Chondrocyte (in vitro differentiated cells): ENCODE data around the gene GDPD5. TPM values are rescaled to one million over a fixed set of nuclear protein-coding genes. Genes with fewer than 3 reads are reported as not detected.

Experiments used
- DNase-seq: peaks from one replicate; pipeline ENCODE4 v3.0.0; 2021; ENCODE audit warnings: mixed read lengths, low spot score
- H3K27ac Mint-ChIP-seq: one replicate; pipeline ENCODE4 v1.8.0; 2021; ENCODE audit warnings: mild to moderate bottlenecking, moderate library complexity, mixed read lengths; ENCODE audit not compliant: unreplicated experiment
- H3K27me3 Mint-ChIP-seq: 2 replicates; pipeline ENCODE4 v1.8.0; 2021; ENCODE audit warnings: low read depth, mixed read lengths
- H3K36me3 Mint-ChIP-seq: 2 replicates; pipeline ENCODE4 v1.8.0; 2021; ENCODE audit warnings: low read depth, mixed read lengths
- H3K4me1 Mint-ChIP-seq: 2 replicates; pipeline ENCODE4 v1.8.0; 2021; ENCODE audit warnings: low read depth, mild to moderate bottlenecking, mixed read lengths
- H3K4me3 Mint-ChIP-seq: one replicate; pipeline ENCODE4 v1.8.0; 2021; ENCODE audit warnings: mild to moderate bottlenecking, moderate library complexity, mixed read lengths; ENCODE audit not compliant: unreplicated experiment
- H3K9me3 Mint-ChIP-seq: 2 replicates; pipeline ENCODE4 v1.8.0; 2021; ENCODE audit warnings: low read depth, mixed read lengths
- CTCF ChIP-seq: fragments of 200-600 bp; sonication (generic); IDR thresholded peaks from 2 replicates; pipeline ENCODE4 v1.5.0; 2021; ENCODE audit warnings: antibody characterized with exemption, mild to moderate bottlenecking, moderate library complexity
- total RNA-seq: library from RNA; stranded (reverse); gene quantifications from 3 replicates; pipeline ENCODE4 v1.2.1, GENCODE V29; 2021

GDPD5 gene
- total RNA-seq, 1 donor from 2014 or later = 12.6 TPM

DNA sequence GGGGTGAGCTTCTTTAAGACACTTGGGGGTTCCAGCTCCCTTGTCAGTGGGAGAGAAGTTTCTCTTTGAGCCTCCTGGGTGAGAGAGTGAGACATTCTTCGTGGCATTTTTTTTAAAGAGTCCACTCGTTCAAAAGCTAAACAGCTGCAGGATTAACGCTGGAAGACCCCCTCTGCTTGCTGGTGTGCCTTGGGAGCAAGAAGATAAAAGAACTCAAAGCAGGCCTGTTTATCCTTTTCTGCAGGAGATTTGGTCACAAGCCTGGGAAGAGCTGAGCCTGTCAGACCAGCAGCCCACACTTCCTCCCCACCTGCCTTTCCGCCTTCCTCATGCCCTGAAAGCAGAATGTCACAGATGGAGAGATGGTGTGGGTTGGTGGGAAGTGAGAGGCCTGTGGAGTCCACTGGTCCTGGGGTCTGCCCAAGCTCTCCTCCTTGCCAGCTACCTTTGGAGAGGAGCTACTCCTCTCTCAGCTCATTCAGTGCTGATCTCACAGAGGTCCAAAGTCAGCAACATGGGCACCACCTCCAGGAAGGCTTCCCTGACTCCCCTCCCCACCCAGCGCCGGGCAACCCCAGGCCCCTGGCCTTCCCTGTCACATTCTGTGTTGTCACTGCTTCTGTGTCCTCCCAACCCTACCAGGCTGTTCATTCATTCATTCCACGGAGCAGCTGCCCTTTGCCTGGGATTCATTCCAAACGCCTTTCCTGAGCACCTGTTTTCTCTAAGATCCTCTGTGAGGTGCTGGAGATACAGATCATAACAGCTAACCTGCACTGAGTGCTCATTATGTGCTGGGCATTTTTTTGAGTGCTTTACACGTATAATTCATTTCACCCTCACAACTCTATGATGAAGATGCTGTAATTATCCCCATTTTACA lies 6.7 kb downstream of the GDPD5 start:
- Mint-ChIP-seq H3K4me3 (no peak overlapping the region), H3K36me3 (peaks cover 2% of the 10 kb centered on the region), H3K27me3 (no peaks in the 10 kb centered on the region), H3K27ac (no peak overlapping the region), H3K9me3 (no peaks in the 10 kb centered on the region), H3K4me1 (no peaks in the 10 kb centered on the region)
- no peak for TF ChIP-seq CTCF
- DNase-seq = no peak

- Mint-ChIP-seq H3K27ac (no peak overlapping the region), H3K4me3 (no peak overlapping the region), H3K4me1 (no peaks in the 10 kb centered on the region), H3K9me3 (no peaks in the 10 kb centered on the region), H3K36me3 (peaks cover 2% of the 10 kb centered on the region), H3K27me3 (no peaks in the 10 kb centered on the region)
- no peak for TF ChIP-seq CTCF
- no peak for DNase-seq
Observed at GRCh38 chr11:75518204-75518549, 7.6 kb downstream of the GDPD5 start.

GRCh38 chr11:75516886-75517285 lies 8.9 kb downstream of the GDPD5 start:
- Mint-ChIP-seq H3K36me3 (peaks cover 2% of the 10 kb centered on the region), H3K9me3 (no peaks in the 10 kb centered on the region), H3K27me3 (no peaks in the 10 kb centered on the region), H3K4me3 (no peak overlapping the region), H3K4me1 (no peaks in the 10 kb centered on the region), H3K27ac (no peak overlapping the region)
- no peak for TF ChIP-seq CTCF
- no peak for DNase-seq

GRCh38 chr11:75516140-75516539 lies 9.6 kb downstream of the GDPD5 start:
- H3K4me1 Mint-ChIP-seq = no peaks in the 10 kb centered on the region
- no peak overlapping the region for H3K4me3 Mint-ChIP-seq
- DNase-seq = no peak
- TF ChIP-seq CTCF = no peak
- H3K9me3 Mint-ChIP-seq = no peaks in the 10 kb centered on the region
- H3K27ac Mint-ChIP-seq = no peak overlapping the region
- H3K27me3 Mint-ChIP-seq = no peaks in the 10 kb centered on the region
- H3K36me3 Mint-ChIP-seq = peaks cover 2% of the 10 kb centered on the region

- no peaks in the 10 kb centered on the region for H3K27me3 Mint-ChIP-seq
- no peak for DNase-seq
- H3K4me1 Mint-ChIP-seq = no peaks in the 10 kb centered on the region
- TF ChIP-seq CTCF = no peak
- no peaks in the 10 kb centered on the region for H3K9me3 Mint-ChIP-seq
- H3K27ac Mint-ChIP-seq = no peak overlapping the region
- peaks cover 2% of the 10 kb centered on the region for H3K36me3 Mint-ChIP-seq
- no peak overlapping the region for H3K4me3 Mint-ChIP-seq
Observed at GRCh38 chr11:75514596-75514995, 11.1 kb downstream of the GDPD5 start.
